Coronary artery (tissue), 2 donors: ENCODE results near the gene ETV3.
A peak's percentile ranks its signal among the peaks of the same experiment; 100 is the strongest.

Experiments
- DNase-seq: peaks from one replicate; pipeline ENCODE4 v3.0.0-alpha.2; 2017; ENCODE audit warnings: low spot score
- H3K27ac ChIP-seq, 2 donors: fragments of 200-600 bp; sonication (generic); one replicate each; pipeline ENCODE4 v1.5.1; 2016 to 2019
- H3K4me3 ChIP-seq: fragments of 200-600 bp; sonication (generic); 2 replicates; pipeline ENCODE4 v1.5.1; 2016; ENCODE audit warnings: mild to moderate bottlenecking, moderate library complexity
- CTCF ChIP-seq: fragments of 200-600 bp; sonication (generic); IDR thresholded peaks from one replicate; pipeline ENCODE4 v1.5.1; 2019; ENCODE audit warnings: antibody characterized with exemption

ETV3 gene

GRCh38 chr1:157144509-157144908 is 6.3 kb upstream of the ETV3 start:
- TF ChIP-seq CTCF: no peak
- H3K27ac ChIP-seq: no peak overlapping the region
- no peak overlapping the region for H3K4me3 ChIP-seq
- no peak for DNase-seq

DNA sequence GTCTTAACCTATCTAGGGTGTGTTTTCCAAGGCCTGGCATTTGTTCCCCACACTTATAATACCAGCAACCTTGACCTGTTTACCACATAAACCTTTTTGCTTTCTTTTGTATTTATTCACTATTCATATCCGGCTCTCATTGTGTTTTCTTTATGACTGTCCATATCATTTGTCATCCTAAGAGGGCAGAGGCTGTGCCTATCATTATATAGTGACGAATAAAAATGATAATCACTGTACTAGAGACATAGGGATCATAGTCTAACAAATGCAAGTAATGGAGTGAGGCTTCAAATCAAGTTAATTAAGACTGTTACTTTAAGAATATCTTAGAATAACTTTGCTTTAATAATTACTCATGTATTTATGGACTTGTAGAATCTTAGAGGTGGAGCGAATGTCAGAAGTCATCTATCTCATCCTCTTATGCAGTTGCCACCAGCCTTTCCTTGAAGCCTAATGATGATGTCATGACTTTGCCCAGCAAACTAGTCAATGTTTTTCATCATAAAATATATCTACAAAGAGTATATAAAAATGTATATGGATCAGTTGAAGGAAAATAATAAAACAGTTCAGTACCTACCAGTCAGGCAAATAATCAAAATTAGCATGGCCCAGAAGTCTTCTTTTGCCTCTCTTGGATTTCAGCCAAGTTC is 4.7 kb upstream of the ETV3 start:
- DNase-seq: no peak
- Histone ChIP-seq H3K4me3 (no peak overlapping the region), H3K27ac (no peak overlapping the region)
- no peak for TF ChIP-seq CTCF

GRCh38 chr1:157142201-157142600 is 4.0 kb upstream of the ETV3 start:
- no peak for TF ChIP-seq CTCF
- no peak for DNase-seq
- H3K27ac ChIP-seq: no peak overlapping the region
- no peak overlapping the region for H3K4me3 ChIP-seq

- no peak overlapping the region for H3K27ac ChIP-seq
- no peak for DNase-seq
- no peak for TF ChIP-seq CTCF
- no peak overlapping the region for H3K4me3 ChIP-seq
Measured at GRCh38 chr1:157141212-157141855, 3.1 kb upstream of the ETV3 start.

DNA sequence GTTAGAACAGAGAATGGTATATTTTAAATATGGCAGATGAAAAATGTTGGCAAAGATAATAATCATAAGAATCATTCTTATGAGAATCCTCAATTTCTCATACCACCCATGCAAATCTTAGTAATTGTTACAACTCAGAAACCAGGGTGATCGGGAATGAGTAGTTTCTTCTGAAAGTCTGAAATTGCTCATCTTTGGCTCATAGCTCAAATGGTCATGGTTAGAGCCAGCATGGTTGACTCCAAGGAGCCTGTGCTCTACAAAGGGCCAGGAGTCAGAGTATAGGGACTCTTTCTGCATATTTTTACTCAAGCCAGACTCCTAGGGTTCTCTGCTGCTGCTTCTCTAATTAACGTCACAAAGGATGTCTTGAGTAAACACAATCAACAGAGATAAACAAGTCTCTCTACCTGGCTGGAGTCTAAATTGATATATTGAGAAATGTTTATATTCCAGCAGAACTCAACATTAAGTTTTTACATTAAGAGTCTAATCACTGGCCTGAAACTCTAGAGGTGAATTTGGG is 1.9 kb upstream of the ETV3 start:
- TF ChIP-seq CTCF: no peak
- Histone ChIP-seq H3K27ac (no peak overlapping the region), H3K4me3 (no peak overlapping the region)
- no peak for DNase-seq

DNA sequence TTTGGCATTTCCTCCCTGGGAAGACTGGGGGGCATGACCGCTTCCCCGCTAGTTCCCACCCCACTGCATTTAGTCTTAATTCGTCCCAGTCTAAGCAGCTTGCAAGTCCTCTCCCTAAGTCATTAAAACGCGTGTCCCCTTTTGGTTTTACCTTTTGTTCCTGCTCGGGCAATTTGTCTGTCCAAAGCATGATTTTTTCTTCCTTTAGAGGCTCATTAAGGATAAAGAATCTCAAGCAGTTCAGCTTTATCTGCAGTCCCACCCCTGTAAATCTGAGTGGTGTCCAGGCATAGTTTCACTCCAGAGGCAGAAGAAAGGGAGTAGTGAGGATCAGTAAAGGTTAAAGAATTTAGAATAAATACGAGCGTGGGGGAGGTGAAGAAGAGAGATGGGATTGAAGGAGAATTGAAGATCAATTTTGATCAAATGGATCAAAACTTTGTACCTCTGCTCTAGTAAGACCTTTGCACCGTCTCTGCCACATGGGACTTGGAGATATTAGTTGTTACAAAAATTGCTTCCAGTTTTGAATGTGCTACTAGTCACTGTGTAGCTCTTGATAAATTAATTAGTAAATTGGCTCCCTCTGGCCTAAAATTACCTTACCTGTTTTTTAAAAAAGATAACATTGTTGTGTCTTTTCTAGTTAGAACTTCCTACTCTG is 989 bp upstream of the ETV3 start:
- DNase-seq: no peak
- peak overlapping the region; percentile 76 for H3K4me3 ChIP-seq
- TF ChIP-seq CTCF: no peak
- H3K27ac ChIP-seq: peak overlapping the region; percentile 77 to 96
